ENCODE measurements around the gene CCRL2. TPM values are rescaled to one million over a fixed set of nuclear protein-coding genes. Genes with fewer than 3 reads are reported as not detected.

Gene CCRL2
- total and polyA plus RNA-seq, 9 of the 15 experiments (the other 6 are each of a cell fraction or from before 2014, with no cell fraction given), result 3.4 to 5.7 (median 4.0) TPM

DNA sequence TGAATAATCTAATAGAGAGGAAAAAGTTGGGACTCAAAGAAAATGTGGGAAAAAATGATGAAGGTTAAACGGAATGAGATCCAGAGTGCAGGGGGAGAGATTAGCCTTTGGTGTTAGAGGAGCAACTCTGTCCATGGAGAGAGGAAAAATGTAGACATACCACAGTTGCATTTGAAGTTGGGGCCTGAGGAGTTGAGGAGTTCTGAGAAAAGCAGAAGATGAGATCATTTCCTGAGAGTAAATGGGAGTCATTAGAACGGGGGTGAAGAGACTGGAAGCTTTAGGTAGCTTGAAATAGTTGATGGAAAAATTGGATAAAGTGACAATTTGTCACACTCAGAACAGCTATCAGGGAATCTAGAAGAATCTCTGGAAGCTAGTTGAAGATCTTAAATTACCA is 7.5 kb upstream of the CCRL2 start (continued):
- TF ChIP-seq, protein P1, sequence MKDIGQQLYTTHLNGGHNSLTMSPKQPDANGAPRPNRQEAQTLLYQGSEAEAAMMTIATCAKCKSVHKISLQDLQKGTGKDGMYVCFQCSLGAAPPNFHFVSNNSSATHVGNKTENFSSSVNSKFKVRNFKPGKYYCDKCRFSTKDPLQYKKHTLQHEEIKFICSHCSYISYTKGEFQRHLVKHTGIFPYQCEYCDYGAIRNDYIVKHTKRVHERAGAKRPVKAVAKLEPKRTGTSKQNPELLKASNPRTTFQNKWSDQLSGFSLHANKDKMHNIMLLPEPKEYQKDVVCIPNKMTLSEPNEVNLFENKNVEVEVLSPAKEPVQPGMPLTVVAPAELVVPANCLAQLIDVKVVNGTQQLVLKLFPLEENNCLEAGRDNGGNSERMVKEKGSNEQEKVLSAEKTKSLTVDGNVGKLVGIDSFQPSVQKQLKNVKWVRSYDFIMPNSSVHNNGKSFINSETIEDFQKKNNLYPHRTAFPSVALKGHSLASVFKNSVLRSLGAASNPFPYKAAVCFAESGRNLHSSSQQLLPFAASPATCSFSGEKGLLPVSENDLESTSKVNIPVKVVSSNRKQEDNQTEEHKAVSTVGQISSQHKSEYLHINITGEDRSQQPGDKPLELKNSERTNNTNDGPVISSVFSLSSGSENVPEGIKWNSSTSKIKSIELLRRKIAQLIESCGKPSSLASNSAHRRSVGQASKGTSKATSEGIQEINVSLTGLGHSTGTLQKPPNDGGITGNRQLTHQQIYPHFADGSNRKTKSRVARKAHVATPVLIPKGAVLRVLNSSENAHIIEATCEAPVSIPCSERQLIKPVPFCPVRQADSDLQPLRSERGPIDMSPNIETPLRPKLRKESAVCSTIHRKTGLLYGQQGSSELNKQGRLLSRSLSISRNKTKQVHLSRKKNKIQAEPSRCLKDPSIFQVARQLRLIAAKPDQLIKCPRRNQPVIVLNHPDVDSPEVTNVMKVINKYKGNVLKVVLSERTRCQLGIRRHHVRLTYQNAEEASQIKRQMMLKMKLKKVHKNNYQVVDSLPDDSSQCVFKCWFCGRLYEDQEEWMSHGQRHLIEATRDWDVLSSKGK (CRISPR knock-in tag; IDR thresholded peaks at IDR 0.05), result no peak
- TF ChIP-seq NFATC3 (IDR thresholded peaks at IDR 0.05) (no peak), PHF8 (IDR thresholded peaks at IDR 0.05; ENCODE audit: borderline replicate concordance, low read length) (no peak), NUFIP1 (IDR thresholded peaks at IDR 0.05; ENCODE audit: partially characterized antibody) (no peak), ZFPM2 (CRISPR knock-in tag; IDR thresholded peaks at IDR 0.05) (no peak), LEF1 (IDR thresholded peaks at IDR 0.05) (peak; percentile 28; the same call in 1 of the 2 replicates), ZNF696 (CRISPR knock-in tag; conservative IDR thresholded peaks at IDR 0.05) (no peak), JUN (IDR thresholded peaks at IDR 0.05; ENCODE audit: borderline replicate concordance, low read depth, low read length) (peak; percentile 86), JUN (CRISPR knock-in tag; IDR thresholded peaks at IDR 0.05; ENCODE audit: borderline replicate concordance) (no peak), RBM25 (IDR thresholded peaks at IDR 0.05; ENCODE audit: low read depth, low read length, severe bottlenecking) (no peak), ZNF384 (IDR thresholded peaks at IDR 0.05; ENCODE audit: low read depth, low read length) (no peak), ZNF589 (CRISPR knock-in tag; IDR thresholded peaks at IDR 0.05; ENCODE audit: low read depth) (peak; percentile 68; the same call in 1 of the 2 replicates), RFX7 (CRISPR knock-in tag; IDR thresholded peaks at IDR 0.05) (no peak), DACH1 (IDR thresholded peaks at IDR 0.05; ENCODE audit: partially characterized antibody) (no peak), ZNF584 (CRISPR knock-in tag; IDR thresholded peaks at IDR 0.05; ENCODE audit: low read depth) (0 out of 2 replicates have a peak, but pooled peaks have one; percentile 39), ZNF239 (CRISPR knock-in tag; IDR thresholded peaks at IDR 0.05) (no peak), PHF21A (IDR thresholded peaks at IDR 0.05; ENCODE audit: borderline replicate concordance, low read depth) (no peak)
- TF ChIP-seq, protein P2, sequence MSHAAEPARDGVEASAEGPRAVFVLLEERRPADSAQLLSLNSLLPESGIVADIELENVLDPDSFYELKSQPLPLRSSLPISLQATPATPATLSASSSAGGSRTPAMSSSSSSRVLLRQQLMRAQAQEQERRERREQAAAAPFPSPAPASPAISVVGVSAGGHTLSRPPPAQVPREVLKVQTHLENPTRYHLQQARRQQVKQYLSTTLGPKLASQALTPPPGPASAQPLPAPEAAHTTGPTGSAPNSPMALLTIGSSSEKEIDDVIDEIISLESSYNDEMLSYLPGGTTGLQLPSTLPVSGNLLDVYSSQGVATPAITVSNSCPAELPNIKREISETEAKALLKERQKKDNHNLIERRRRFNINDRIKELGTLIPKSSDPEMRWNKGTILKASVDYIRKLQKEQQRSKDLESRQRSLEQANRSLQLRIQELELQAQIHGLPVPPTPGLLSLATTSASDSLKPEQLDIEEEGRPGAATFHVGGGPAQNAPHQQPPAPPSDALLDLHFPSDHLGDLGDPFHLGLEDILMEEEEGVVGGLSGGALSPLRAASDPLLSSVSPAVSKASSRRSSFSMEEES (CRISPR knock-in tag; IDR thresholded peaks at IDR 0.05), result no peak
- TF ChIP-seq, protein P3, sequence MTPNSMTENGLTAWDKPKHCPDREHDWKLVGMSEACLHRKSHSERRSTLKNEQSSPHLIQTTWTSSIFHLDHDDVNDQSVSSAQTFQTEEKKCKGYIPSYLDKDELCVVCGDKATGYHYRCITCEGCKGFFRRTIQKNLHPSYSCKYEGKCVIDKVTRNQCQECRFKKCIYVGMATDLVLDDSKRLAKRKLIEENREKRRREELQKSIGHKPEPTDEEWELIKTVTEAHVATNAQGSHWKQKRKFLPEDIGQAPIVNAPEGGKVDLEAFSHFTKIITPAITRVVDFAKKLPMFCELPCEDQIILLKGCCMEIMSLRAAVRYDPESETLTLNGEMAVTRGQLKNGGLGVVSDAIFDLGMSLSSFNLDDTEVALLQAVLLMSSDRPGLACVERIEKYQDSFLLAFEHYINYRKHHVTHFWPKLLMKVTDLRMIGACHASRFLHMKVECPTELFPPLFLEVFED (CRISPR knock-in tag; conservative IDR thresholded peaks at IDR 0.05), result no peak
- TF ChIP-seq, protein P4, sequence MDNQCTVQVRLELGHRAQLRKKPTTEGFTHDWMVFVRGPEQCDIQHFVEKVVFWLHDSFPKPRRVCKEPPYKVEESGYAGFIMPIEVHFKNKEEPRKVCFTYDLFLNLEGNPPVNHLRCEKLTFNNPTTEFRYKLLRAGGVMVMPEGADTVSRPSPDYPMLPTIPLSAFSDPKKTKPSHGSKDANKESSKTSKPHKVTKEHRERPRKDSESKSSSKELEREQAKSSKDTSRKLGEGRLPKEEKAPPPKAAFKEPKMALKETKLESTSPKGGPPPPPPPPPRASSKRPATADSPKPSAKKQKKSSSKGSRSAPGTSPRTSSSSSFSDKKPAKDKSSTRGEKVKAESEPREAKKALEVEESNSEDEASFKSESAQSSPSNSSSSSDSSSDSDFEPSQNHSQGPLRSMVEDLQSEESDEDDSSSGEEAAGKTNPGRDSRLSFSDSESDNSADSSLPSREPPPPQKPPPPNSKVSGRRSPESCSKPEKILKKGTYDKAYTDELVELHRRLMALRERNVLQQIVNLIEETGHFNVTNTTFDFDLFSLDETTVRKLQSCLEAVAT (IDR thresholded peaks at IDR 0.05), result peak in 1 of 2 experiments; percentile 26; a peak in 1 of 4 replicates
- TF ChIP-seq, protein P5, sequence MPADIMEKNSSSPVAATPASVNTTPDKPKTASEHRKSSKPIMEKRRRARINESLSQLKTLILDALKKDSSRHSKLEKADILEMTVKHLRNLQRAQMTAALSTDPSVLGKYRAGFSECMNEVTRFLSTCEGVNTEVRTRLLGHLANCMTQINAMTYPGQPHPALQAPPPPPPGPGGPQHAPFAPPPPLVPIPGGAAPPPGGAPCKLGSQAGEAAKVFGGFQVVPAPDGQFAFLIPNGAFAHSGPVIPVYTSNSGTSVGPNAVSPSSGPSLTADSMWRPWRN (IDR thresholded peaks at IDR 0.05; ENCODE audit: low read depth), result no peak
